ENCODE results near the gene ZNF454. TPM values are rescaled to one million over a fixed set of nuclear protein-coding genes. Genes with fewer than 3 reads are reported as not detected.

Gene ZNF454
- total RNA-seq, 1 experiment from 2014 or later = not detected

GRCh38 chr5:178902849-178903248, 38.1 kb upstream of the ZNF454 start:
- no peaks in the 10 kb centered on the region for H3K79me2 ChIP-seq (ENCODE audit: low read depth)
- H3K9me3 ChIP-seq (ENCODE audit: insufficient read depth, low read depth) = peaks cover 4% of the 10 kb centered on the region; the same call in 1 of the 2 replicates
- H3K27me3 ChIP-seq (ENCODE audit: insufficient read depth, low read depth) = 0 out of 2 replicates have a peak, but pooled peaks cover 6% of the 10 kb centered on the region
- DNase-seq = no peak
- TF ChIP-seq EZH2 (IDR thresholded peaks at IDR 0.05; ENCODE audit: low read depth) (no peak), CTCF (conservative IDR thresholded peaks at IDR 0.05) (no peak)
- CTCF ChIA-PET = no interaction called here
- no peak overlapping the region for H3K4me3 ChIP-seq
- POLR2A ChIA-PET (ENCODE audit: unreplicated experiment) = no interaction called here
- H3K9me2 ChIP-seq (ENCODE audit: insufficient read depth) = no peaks in the 10 kb centered on the region
- H3K4me1 ChIP-seq (replicated peaks; ENCODE audit: insufficient read depth) = no peaks in the 10 kb centered on the region
- no peak overlapping the region for H3K27ac ChIP-seq
- H3F3A ChIP-seq (ENCODE audit: insufficient read depth, low read depth) = no peaks in the 10 kb centered on the region
- H3K36me3 ChIP-seq (ENCODE audit: low read depth) = no peaks in the 10 kb centered on the region
- no peaks in the 10 kb centered on the region for H4K20me1 ChIP-seq (ENCODE audit: insufficient read depth)
- intact Hi-C loops (cut with micrococcal nuclease; ENCODE audit: unreplicated experiment) = no loop called here
- no TSS peak for BruUV-seq (replicated peaks)
- no peak overlapping the region for H3K4me2 ChIP-seq
- no peak overlapping the region for H2AFZ ChIP-seq

GRCh38 chr5:178931846-178932760, 8.9 kb upstream of the ZNF454 start:
- ChIA-PET POLR2A (ENCODE audit: unreplicated experiment) (no interaction called here), CTCF (no interaction called here)
- Histone ChIP-seq H3K4me1 (replicated peaks; ENCODE audit: insufficient read depth) (no peaks in the 10 kb centered on the region), H4K20me1 (ENCODE audit: insufficient read depth) (no peaks in the 10 kb centered on the region), H3K9me2 (ENCODE audit: insufficient read depth) (no peaks in the 10 kb centered on the region), H3F3A (ENCODE audit: insufficient read depth, low read depth) (no peaks in the 10 kb centered on the region), H3K27me3 (ENCODE audit: insufficient read depth, low read depth) (no peaks in the 10 kb centered on the region), H2AFZ (no peak overlapping the region), H3K9me3 (ENCODE audit: insufficient read depth, low read depth) (peaks cover 35% of the 10 kb centered on the region), H3K4me2 (no peak overlapping the region), H3K27ac (no peak overlapping the region), H3K4me3 (no peak overlapping the region), H3K36me3 (ENCODE audit: low read depth) (no peaks in the 10 kb centered on the region), H3K79me2 (ENCODE audit: low read depth) (no peaks in the 10 kb centered on the region)
- no peak for DNase-seq
- intact Hi-C loops (cut with micrococcal nuclease; ENCODE audit: unreplicated experiment) = no loop called here
- BruUV-seq (replicated peaks) = no TSS peak
- TF ChIP-seq EZH2 (IDR thresholded peaks at IDR 0.05; ENCODE audit: low read depth) = no peak
- TF ChIP-seq CTCF (conservative IDR thresholded peaks at IDR 0.05) = no peak

DNA sequence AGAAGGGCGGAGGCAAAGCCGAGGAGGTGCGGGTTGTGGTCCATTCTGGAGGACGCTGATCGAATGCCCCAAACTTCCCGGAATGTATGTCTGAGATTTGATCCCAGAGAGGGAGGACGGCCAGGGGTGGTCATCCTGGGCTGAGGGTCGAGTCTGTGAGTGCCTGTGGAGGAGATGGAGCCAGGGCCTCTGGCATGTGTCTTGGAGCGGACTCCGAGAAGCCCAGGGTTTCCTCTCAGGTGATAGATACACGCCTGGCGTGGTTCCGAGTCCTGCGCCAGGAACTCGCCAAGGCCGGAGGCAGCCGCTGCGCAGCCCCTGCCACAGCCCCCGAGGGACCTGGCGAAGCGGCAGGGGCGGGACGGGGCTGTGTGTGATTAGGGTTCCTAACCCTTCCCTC, 363 bp downstream of the ZNF454 start:
- DNase-seq = no peak
- no peaks in the 10 kb centered on the region for H3K9me2 ChIP-seq (ENCODE audit: insufficient read depth)
- H4K20me1 ChIP-seq (ENCODE audit: insufficient read depth) = no peaks in the 10 kb centered on the region
- peaks cover 9% of the 10 kb centered on the region for H3K27me3 ChIP-seq (ENCODE audit: insufficient read depth, low read depth)
- no peak overlapping the region for H2AFZ ChIP-seq
- intact Hi-C loops (cut with micrococcal nuclease; ENCODE audit: unreplicated experiment) = no loop called here
- CTCF ChIA-PET = no interaction called here
- no peak for TF ChIP-seq EZH2 (IDR thresholded peaks at IDR 0.05; ENCODE audit: low read depth)
- no peak for TF ChIP-seq CTCF (conservative IDR thresholded peaks at IDR 0.05)
- no peak overlapping the region for H3K27ac ChIP-seq
- no peak overlapping the region for H3K4me3 ChIP-seq
- H3K4me1 ChIP-seq (replicated peaks; ENCODE audit: insufficient read depth) = no peaks in the 10 kb centered on the region
- peaks cover 7% of the 10 kb centered on the region; the same call in 1 of the 2 replicates for H3K9me3 ChIP-seq (ENCODE audit: insufficient read depth, low read depth)
- POLR2A ChIA-PET (ENCODE audit: unreplicated experiment) = no interaction called here
- no peaks in the 10 kb centered on the region for H3K36me3 ChIP-seq (ENCODE audit: low read depth)
- H3F3A ChIP-seq (ENCODE audit: insufficient read depth, low read depth) = no peaks in the 10 kb centered on the region
- no TSS peak for BruUV-seq (replicated peaks)
- H3K79me2 ChIP-seq (ENCODE audit: low read depth) = no peaks in the 10 kb centered on the region
- H3K4me2 ChIP-seq = no peak overlapping the region
